GM19240 (cell line): ENCODE measurements around the gene SPATS2.

ENCODE experiments used
- DNase-seq: peaks from one replicate; pipeline ENCODE4 v3.0.0; 2011; ENCODE audit warnings: low spot score; ENCODE audit not compliant: insufficient read length

The SPATS2 gene

GRCh38 chr12:49568442-49569162 lies 201.3 kb downstream of the SPATS2 start:
- DNase-seq, result no peak
